ENCODE results near the gene STIP1.

STIP1 gene

DNA sequence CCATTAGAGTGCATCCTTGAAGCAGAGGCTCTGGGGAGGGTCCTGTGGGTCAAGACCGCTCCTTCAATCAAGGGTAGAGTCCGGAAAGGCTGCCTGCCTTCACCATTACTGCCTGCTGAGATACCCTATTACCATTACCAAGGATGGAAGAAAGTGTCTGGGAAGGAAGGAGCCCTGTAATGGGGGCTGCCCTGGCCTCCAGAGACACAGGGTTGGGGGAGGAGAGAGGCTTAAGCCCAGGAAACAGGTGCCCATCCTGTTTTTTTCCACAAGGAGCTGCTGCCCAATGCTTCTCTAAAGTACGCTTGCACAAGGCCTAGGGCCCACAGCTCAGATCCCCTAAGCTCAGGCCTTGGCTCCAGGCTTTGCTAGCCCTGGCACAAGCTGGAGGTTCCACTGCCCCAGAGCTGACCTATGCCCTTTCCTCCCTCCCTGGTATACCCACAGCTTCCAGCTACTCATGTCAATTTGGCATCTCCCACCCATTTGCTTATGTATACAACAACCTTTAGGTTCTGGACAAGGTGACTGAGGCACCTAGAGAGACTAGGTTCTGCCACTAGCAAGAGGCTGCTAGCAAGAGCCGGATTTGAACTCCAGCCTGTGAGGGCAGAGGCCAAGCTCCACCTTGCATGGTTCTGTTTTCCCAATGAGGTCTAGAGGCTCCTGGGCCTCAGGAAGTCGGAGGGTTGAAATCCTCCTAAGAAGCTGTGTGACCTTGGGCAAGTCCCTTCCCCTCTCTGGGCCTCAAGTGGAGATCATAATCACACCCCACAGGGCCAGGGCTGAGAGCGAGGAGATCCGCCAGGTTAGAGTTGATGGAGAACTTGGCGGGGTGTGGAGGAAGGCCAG is 63.8 kb downstream of the STIP1 start:
- H3K36me3 ChIP-seq (ENCODE audit: insufficient read depth, low read length) = peaks cover 9% of the 10 kb centered on the region; the same call in 1 of the 2 replicates
- H2AFZ ChIP-seq (ENCODE audit: low read length) = no peak overlapping the region
- H3K4me1 ChIP-seq (ENCODE audit: insufficient read depth, low read length, severe bottlenecking) = peaks cover 46% of the 10 kb centered on the region
- no peak overlapping the region for H3K4me2 ChIP-seq (ENCODE audit: low read length)
- H3F3A ChIP-seq (ENCODE audit: insufficient read depth, low read length) = 0 out of 2 replicates have a peak, but pooled peaks cover 3% of the 10 kb centered on the region
- no peaks in the 10 kb centered on the region for H4K20me1 ChIP-seq (ENCODE audit: insufficient read depth, low read length)
- no peak overlapping the region for H3K27ac ChIP-seq (ENCODE audit: low read depth, low read length, poor library complexity, severe bottlenecking)
- H3K9ac ChIP-seq (ENCODE audit: low read length) = no peak overlapping the region
- H3K9me3 ChIP-seq (ENCODE audit: low read length) = no peaks in the 10 kb centered on the region
- TF ChIP-seq, protein P1, sequence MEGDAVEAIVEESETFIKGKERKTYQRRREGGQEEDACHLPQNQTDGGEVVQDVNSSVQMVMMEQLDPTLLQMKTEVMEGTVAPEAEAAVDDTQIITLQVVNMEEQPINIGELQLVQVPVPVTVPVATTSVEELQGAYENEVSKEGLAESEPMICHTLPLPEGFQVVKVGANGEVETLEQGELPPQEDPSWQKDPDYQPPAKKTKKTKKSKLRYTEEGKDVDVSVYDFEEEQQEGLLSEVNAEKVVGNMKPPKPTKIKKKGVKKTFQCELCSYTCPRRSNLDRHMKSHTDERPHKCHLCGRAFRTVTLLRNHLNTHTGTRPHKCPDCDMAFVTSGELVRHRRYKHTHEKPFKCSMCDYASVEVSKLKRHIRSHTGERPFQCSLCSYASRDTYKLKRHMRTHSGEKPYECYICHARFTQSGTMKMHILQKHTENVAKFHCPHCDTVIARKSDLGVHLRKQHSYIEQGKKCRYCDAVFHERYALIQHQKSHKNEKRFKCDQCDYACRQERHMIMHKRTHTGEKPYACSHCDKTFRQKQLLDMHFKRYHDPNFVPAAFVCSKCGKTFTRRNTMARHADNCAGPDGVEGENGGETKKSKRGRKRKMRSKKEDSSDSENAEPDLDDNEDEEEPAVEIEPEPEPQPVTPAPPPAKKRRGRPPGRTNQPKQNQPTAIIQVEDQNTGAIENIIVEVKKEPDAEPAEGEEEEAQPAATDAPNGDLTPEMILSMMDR (IDR thresholded peaks at IDR 0.05; ENCODE audit: low read length) = no peak
- no peak for TF ChIP-seq EZH2 (IDR thresholded peaks at IDR 0.05; ENCODE audit: borderline replicate concordance, low read length)
- H3K9me2 ChIP-seq (ENCODE audit: low read depth, low read length) = no peaks in the 10 kb centered on the region
- H3K4me3 ChIP-seq (ENCODE audit: low read depth, low read length, poor library complexity, severe bottlenecking) = no peak overlapping the region
- H3K79me2 ChIP-seq (ENCODE audit: insufficient read depth, low read length) = no peaks in the 10 kb centered on the region; the same call in 1 of the 2 replicates
- no peaks in the 10 kb centered on the region for H3K27me3 ChIP-seq (ENCODE audit: insufficient read depth, low read length)

DNA sequence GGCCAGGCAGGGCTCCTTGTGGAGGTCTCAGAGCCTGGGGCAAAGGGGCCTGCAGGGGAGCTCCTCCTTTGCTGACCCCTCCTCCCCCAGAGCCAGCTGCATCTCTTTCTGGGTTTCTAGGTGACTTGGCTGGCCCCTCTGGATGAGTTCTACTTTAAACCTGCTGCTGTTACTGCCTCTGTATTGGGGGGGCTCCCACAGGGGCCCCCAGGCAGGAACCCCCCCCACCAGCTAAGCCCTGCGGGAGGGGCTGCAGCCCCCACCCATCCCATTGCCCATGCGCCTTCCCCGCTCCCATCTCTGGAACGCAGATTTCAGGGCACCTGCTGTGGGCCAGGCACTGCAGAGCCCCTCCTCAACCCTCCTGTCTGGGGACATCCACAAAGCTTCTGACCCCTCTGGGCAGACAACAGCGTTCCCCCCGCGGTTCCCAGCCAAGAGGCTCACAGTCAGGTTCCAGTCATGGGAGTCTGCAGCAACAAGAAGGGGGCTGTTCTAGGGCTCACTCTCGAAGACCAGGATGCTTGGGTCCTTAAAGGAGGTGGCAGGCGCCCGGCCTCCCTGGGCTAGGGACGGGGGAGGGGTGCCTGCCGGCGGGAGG is 64.5 kb downstream of the STIP1 start:
- Histone ChIP-seq H3K9ac (ENCODE audit: low read length) (peak overlapping the region; percentile 71), H3K9me3 (ENCODE audit: low read length) (no peaks in the 10 kb centered on the region), H3F3A (ENCODE audit: insufficient read depth, low read length) (0 out of 2 replicates have a peak, but pooled peaks cover 3% of the 10 kb centered on the region), H3K36me3 (ENCODE audit: insufficient read depth, low read length) (0 out of 2 replicates have a peak, but pooled peaks cover 7% of the 10 kb centered on the region), H4K20me1 (ENCODE audit: insufficient read depth, low read length) (no peaks in the 10 kb centered on the region), H3K4me1 (ENCODE audit: insufficient read depth, low read length, severe bottlenecking) (peaks cover 39% of the 10 kb centered on the region), H3K27me3 (ENCODE audit: insufficient read depth, low read length) (no peaks in the 10 kb centered on the region), H3K4me3 (ENCODE audit: low read depth, low read length, poor library complexity, severe bottlenecking) (peak overlapping the region; percentile 71), H3K27ac (ENCODE audit: low read depth, low read length, poor library complexity, severe bottlenecking) (no peak overlapping the region), H3K79me2 (ENCODE audit: insufficient read depth, low read length) (no peaks in the 10 kb centered on the region; the same call in 1 of the 2 replicates), H2AFZ (ENCODE audit: low read length) (no peak overlapping the region), H3K4me2 (ENCODE audit: low read length) (peak overlapping the region; percentile 93), H3K9me2 (ENCODE audit: low read depth, low read length) (no peaks in the 10 kb centered on the region)
- TF ChIP-seq, protein P1 (IDR thresholded peaks at IDR 0.05; ENCODE audit: low read length) = no peak
- TF ChIP-seq EZH2 (IDR thresholded peaks at IDR 0.05; ENCODE audit: borderline replicate concordance, low read length) = no peak

DNA sequence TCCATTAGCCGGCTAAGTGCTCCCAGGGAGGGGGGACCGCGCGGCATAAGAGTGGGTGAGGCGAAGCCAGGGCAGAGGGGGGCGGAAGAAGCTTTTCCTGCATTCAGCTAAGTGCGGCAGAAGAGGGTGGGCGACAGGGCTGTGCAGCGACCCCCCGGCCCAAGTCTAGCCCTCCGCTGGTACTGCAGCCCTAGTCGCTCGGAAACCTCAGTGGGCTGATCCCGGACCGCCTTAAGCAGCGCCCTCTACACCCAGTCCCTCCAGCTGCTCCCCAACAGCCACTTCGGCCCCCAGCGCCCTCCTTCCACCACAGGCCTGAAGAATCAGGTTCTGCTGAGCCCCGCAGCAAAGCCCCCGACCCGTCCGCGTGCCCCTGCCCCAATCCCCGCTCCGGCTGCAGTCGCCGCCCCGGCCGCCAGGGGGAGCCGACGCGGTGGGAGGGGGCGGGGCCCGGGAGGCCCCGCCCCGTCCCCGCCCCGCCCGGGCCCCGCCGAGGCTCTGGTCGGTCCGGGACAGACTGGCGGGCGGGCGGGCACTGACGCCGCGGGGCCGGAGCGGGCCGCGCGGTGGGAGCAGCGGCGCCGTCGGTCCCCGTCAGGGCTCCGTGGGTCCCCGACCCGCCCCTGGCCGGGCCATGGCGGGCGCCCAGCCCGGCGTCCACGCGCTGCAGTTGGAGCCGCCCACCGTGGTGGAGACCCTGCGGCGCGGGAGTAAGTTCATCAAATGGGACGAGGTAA is 65.2 kb downstream of the STIP1 start, which contains the start of gene PLCB3:
TSS of gene PLCB3 (plus strand) at position 515 of the 737 bp plus-strand sequence. CDS start at position 635, 120 bp downstream.
- 0 out of 2 replicates have a peak, but pooled peaks cover 7% of the 10 kb centered on the region for H3K36me3 ChIP-seq (ENCODE audit: insufficient read depth, low read length)
- H3K4me1 ChIP-seq (ENCODE audit: insufficient read depth, low read length, severe bottlenecking) = peaks cover 38% of the 10 kb centered on the region
- no peak within 1 kb of the TSS for H3K27ac ChIP-seq (ENCODE audit: low read depth, low read length, poor library complexity, severe bottlenecking)
- no peaks in the 10 kb centered on the region for H3K9me2 ChIP-seq (ENCODE audit: low read depth, low read length)
- H3K4me3 ChIP-seq (ENCODE audit: low read depth, low read length, poor library complexity, severe bottlenecking) = peak within 1 kb of the TSS; percentile 71
- peak within 1 kb of the TSS; percentile 79 for H3K9ac ChIP-seq (ENCODE audit: low read length)
- no peaks in the 10 kb centered on the region for H3K79me2 ChIP-seq (ENCODE audit: insufficient read depth, low read length)
- no peak within 1 kb of the TSS for H2AFZ ChIP-seq (ENCODE audit: low read length)
- TF ChIP-seq, protein P1 (IDR thresholded peaks at IDR 0.05; ENCODE audit: low read length) = peak; percentile 62
- no peak for TF ChIP-seq EZH2 (IDR thresholded peaks at IDR 0.05; ENCODE audit: borderline replicate concordance, low read length)
- H4K20me1 ChIP-seq (ENCODE audit: insufficient read depth, low read length) = no peaks in the 10 kb centered on the region
- no peaks in the 10 kb centered on the region for H3K27me3 ChIP-seq (ENCODE audit: insufficient read depth, low read length)
- H3F3A ChIP-seq (ENCODE audit: insufficient read depth, low read length) = 0 out of 2 replicates have a peak, but pooled peaks cover 3% of the 10 kb centered on the region
- H3K4me2 ChIP-seq (ENCODE audit: low read length) = peak within 1 kb of the TSS; percentile 93
- no peaks in the 10 kb centered on the region for H3K9me3 ChIP-seq (ENCODE audit: low read length)

Data from OCI-LY1 (cell line).